GM13977 (cell line): ENCODE data around the gene CCDC85B.
"Not testable (repeated sequence)": the region's sequence is repeated elsewhere in the genome, so short reads cannot be mapped to it uniquely, and the experiment has no call there.

Experiments
- DNase-seq: peaks from one replicate; pipeline ENCODE4 v3.0.0; 2012; ENCODE audit warnings: low spot score
- in situ Hi-C: fragments of 300-500 bp; cut with MboI; formaldehyde crosslinking; loops from one replicate; pipeline ENCODE4 v1.12.0; 2022; ENCODE audit warnings: low sequenced_read_pairs, low pct_unique_long_range_greater_than_20kb, mixed read lengths, inconsistent platforms; ENCODE audit not compliant: unreplicated experiment
- TF ChIP-seq, protein P1 (sequence below): IDR thresholded peaks from 2 replicates; pipeline ENCODE4 v1.5.1; 2012; ENCODE audit warnings: mild to moderate bottlenecking, control low read depth; ENCODE audit not compliant: insufficient read depth; ENCODE audit errors: extremely low read depth, missing control alignments

Gene CCDC85B

DNA sequence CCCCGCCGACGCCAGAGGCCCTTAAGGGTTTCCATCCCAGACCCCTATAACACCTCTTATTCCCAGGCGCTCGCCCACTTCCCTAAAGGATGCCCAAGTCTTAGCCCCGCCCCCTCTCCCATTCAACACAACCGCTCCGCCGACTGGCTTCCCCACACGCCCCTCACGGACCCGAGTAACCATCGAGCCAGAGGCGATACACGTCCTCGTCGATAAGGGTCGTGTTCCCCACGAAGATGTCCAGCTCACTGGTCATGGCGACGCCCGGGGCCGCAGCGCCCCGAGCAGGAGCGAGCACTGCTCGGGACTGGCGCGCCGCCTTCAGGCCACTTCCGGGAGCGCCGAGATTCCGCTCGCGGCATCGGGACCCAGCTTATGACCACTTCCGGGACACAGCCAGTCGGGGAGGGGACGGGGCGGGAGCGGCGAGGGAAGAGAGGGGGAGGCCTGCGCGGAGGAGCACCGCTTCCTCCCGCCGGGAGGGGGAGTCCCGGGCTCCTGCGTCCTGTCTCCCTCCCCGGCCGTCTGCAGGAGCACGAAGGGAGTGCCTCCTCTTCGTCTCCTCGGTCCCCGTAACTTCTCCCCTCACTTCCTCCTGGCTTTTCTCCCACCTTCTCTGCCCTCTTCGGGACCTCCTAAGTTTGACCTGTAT lies 2.2 kb upstream of the CCDC85B start, which contains the start of gene FIBP:
TSS of gene FIBP (minus strand) at position 309 of the 652 bp plus-strand sequence. CDS start at position 256, 53 bp downstream.
- in situ Hi-C loops = no loop called here
- TF ChIP-seq, protein P1, sequence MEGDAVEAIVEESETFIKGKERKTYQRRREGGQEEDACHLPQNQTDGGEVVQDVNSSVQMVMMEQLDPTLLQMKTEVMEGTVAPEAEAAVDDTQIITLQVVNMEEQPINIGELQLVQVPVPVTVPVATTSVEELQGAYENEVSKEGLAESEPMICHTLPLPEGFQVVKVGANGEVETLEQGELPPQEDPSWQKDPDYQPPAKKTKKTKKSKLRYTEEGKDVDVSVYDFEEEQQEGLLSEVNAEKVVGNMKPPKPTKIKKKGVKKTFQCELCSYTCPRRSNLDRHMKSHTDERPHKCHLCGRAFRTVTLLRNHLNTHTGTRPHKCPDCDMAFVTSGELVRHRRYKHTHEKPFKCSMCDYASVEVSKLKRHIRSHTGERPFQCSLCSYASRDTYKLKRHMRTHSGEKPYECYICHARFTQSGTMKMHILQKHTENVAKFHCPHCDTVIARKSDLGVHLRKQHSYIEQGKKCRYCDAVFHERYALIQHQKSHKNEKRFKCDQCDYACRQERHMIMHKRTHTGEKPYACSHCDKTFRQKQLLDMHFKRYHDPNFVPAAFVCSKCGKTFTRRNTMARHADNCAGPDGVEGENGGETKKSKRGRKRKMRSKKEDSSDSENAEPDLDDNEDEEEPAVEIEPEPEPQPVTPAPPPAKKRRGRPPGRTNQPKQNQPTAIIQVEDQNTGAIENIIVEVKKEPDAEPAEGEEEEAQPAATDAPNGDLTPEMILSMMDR = peak; percentile 77
- peak; percentile 97 for DNase-seq

GRCh38 chr11:65891219-65892136 lies 1.0 kb downstream of the CCDC85B start:
- in situ Hi-C loops = no loop called here
- DNase-seq = peak; percentile 58
- TF ChIP-seq, protein P1 = peak; percentile 72

GRCh38 chr11:65892137-65892540 lies 1.7 kb downstream of the CCDC85B start:
- in situ Hi-C loops, DNase-seq: not testable (repeated sequence)

DNA sequence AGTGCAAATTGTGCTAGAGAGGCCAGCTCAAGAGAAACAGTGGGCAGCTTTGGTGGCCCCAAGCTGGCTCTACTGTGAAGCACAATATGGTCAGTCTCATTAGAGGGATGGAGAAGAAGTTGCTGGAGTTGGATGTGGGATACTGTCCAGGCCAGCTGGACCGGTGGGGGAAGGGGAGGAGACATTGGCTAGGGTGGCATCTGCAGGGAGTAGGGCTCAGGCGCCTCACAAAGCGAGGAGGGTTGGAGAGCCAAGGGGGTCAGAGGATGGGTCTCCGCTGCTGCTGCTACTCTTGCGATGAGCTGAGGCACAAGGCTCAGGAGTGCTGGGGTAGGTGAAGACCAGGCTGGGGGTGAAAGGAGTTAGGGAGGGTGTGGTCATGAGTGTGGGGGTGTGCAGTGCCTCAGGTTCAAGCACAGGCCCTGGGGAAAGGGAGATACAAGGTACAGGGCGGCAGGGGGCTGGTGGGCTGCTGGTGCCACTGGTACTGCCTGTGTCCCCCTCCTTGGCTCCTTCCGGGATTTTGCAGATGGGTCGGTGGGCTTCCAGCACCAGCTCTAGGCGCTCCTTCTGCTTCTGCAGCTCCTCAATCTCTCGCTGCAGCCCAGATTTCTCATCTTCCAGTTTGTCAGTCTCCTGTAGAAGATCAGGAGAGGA lies 2.3 kb downstream of the CCDC85B start:
- no peak for DNase-seq
- in situ Hi-C loops = no loop called here
- TF ChIP-seq, protein P1 = no peak

DNA sequence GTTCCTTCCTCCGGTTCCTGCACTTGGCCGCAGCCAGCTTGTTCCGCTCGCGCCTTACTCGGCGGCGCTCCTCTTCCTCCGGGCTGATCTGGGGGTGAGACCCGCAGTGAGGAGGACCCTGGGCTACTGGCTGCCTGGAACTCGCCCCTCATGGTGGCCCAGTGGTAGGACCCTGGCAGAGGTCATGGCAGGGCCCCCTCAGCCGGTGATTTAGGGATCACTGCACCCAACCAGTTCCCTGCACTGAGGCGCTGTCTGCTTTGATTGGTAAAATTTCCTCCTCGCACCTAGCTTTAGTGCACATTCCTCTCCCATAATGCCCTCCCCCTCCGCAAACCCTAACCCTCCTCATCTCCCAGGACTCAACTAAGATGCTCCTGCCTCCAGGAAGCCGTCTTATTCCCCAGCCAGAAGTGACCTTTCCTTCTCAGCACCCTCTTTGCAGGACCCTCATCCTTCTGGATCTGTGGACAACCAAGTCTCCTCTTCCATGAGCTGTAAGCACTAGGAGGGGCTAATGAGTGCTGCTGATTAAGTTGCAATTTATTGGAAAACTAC lies 3.6 kb downstream of the CCDC85B start:
- no peak for DNase-seq
- TF ChIP-seq, protein P1 = no peak
- in situ Hi-C loops = no loop called here

DNA sequence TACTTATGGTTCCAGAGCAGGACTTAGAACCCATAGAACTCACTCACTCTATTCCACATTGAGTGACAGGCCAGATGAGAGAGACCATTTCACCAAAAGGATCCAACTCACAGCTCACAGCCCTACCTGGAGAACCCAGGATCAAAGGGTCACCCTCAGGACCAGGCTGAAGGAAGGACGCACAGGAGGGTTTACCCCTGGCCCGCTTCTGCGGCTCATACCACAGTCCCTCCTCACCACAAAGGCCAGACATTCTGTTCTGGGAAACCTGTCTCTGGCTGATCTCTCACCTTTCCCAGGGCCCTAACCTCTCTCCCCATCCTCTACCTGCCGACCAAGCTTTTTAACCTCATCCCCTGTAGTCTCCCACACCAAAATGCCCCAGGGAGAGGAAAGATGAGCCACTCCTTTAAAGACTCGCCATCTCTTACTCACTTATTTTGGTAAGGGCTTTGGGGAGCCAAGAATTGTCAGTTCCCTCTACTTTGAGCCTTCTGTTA lies 5.1 kb downstream of the CCDC85B start:
- in situ Hi-C loops = no loop called here
- DNase-seq = no peak
- TF ChIP-seq, protein P1 = no peak
